Measurements from ENCODE around the gene PLXNA2.

Gene PLXNA2

GRCh38 chr1:208241512-208241911, 2.7 kb downstream of the PLXNA2 start:
- DNase-seq (ENCODE audit: insufficient read length, low spot score) (no peak), FAIRE-seq (no peak)
- no peak for TF ChIP-seq CTCF (IDR thresholded peaks at IDR 0.05; ENCODE audit: insufficient read depth, missing control alignments)

DNA sequence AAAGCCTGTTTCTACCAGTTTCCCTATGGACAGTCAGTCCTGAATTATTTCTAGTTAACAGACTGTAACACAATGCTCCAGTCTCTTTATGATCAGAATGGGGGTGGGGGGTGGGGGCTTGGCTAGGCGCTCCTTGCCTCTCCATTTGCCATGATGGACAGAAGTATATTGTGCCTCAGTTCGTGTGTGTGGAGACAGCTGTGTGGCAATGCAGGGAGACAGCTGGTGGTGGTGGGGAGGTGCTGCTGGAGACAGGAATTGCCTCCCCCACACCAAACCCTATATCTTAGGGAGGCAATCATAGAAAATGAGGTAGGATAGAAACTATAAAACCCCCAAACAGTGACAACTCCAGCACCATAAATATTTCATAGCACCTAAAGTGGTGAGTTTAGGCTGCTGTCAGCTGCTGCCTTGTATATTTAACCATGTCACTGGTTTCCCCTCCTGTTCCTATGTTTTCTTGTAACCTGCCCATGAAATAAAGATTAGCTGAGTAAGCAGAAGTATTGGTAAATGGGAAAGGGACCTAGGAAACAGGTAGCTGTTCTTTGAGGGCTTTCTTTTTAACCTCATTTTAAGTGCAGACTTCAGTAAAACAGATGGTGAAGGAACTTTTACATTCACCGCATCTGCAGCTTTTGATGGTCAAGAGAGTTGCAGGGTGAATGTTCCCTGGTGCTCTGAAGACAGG, 3.4 kb downstream of the PLXNA2 start:
- DNase-seq (ENCODE audit: insufficient read length, low spot score) (no peak), FAIRE-seq (no peak)
- no peak for TF ChIP-seq CTCF (IDR thresholded peaks at IDR 0.05; ENCODE audit: insufficient read depth, missing control alignments)

- no peak for DNase-seq (ENCODE audit: insufficient read length, low spot score)
Observed at GRCh38 chr1:208239473-208240381, 4.5 kb downstream of the PLXNA2 start.

DNA sequence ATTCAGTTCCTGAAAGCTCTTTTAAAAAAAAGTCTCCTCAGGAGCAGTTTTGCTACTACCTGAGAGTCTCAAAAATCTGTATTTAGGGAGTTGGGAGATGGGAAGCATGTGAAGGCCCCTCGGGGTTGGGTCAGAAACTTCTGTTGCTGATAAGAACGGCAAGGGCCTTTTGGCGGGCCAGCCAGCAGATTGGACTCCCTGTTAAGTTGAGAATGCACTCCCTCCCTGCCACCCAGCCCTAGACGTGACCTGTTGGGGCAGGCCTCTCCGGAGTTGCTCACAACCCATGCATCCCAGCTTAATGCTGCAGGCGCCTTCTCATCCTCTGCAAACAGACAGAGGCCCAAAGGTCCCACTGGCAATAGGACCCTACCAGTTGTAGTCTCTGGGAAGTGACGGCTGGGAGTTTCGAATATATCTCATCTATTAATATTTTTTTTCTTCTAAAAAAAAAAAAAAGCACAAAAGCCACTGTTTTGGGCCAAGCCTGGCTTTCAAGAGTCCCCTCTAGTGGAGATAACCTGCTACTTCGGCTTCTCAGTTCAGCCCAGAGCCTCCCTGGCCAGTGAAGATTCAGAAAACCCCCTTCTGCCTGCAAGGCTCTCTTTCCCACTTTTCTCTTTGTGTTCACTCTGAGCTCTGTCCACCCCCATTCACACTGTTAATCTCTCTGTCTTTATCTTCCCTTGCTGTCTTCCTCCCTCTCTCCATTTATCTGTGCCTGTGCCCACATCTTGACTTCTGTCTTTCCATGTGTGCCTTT, 5.3 kb downstream of the PLXNA2 start:
- peak; percentile 66 for TF ChIP-seq CTCF (IDR thresholded peaks at IDR 0.05; ENCODE audit: insufficient read depth, missing control alignments)
- DNase-seq (ENCODE audit: insufficient read length, low spot score): no peak
- no peak for FAIRE-seq

More at GRCh38 chr1:208239473-208240381, 4.5 kb downstream of the PLXNA2 start:
- no peak for TF ChIP-seq CTCF (IDR thresholded peaks at IDR 0.05; ENCODE audit: insufficient read depth, missing control alignments)
- no peak for FAIRE-seq

DNA sequence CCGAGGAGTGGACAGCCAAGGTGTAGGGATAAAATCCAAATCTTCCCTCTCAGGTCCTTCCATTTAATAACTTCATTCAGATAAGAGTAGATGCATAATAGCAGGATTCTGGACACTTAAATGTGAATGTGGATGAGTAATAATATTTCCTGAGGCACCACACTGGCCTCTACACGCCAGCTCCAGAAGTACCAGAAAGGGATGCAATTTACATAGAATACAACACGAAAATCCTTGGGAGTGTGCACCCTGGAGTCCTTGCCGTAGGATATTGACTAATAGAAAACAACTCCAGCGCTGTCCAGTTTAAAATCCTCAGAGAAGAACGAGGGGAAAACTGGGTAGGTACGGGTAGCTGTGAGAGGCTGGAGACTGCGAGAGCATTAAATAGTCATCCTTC, 6.9 kb downstream of the PLXNA2 start:
- no peak for FAIRE-seq
- DNase-seq (ENCODE audit: insufficient read length, low spot score): no peak
- TF ChIP-seq CTCF (IDR thresholded peaks at IDR 0.05; ENCODE audit: insufficient read depth, missing control alignments): no peak

DNA sequence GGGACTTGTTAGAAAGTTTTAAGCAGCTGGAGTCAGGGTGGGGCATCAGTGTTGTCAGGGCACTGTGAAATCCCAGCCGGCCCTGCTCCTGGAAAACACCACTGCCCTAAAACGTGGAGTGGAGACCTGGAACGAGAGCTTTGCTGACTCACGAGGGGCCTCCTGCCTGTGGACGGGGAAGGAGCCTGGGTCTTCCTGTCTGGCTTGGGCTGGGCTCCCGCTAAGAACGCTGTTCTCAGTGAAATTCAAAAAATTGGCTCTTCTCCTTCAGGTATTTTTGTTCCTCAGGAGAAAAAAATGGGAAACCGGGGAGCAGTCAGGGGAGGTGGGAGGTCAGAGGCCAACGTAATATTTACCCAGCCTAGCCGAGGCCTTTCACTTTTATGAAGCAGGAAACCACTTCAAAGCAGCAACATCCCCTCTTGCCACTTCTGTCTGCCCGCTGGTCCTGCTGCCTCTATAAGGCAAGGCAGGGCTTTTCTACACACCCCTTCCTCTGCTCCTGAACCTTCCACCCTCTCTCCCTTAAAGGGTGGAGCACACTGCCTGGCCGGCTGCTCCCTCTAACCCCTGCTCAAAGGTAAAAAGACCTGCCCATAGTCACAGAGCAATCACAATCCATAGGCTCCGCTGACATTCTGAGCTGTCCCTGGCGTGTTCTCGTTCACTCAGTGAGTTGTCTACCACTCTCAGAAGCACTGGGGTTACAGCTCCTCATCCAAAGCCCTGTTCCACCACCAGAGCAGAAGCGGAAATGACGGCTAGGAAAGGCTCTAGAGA, 8.0 kb downstream of the PLXNA2 start:
- FAIRE-seq (no peak), DNase-seq (ENCODE audit: insufficient read length, low spot score) (no peak)
- no peak for TF ChIP-seq CTCF (IDR thresholded peaks at IDR 0.05; ENCODE audit: insufficient read depth, missing control alignments)
